Spleen (tissue), 11 donors: ENCODE measurements around the gene VAMP8. TPM values are rescaled to one million over a fixed set of nuclear protein-coding genes. Genes with fewer than 3 reads are reported as not detected.
"Not testable (repeated sequence)": the region's sequence is repeated elsewhere in the genome, so short reads cannot be mapped to it uniquely, and the experiment has no call there.

ENCODE experiments used
- DNase-seq: peaks from one replicate; pipeline ENCODE4 v3.0.0-alpha.2; 2020
- H3K27ac ChIP-seq, 8 donors: fragments of 200-600 bp; sonication (generic) in 7 of 8; 1 replicate in 4 of 8; 2 replicates in 4 of 8; pipeline versions ENCODE4 v1.5.0 to v1.8.0; 2016 to 2021; ENCODE audit warnings: inconsistent platforms in 4 of 8, mild to moderate bottlenecking in 4 of 8, moderate library complexity in 1 of 8
- H3K27me3 ChIP-seq, 7 donors: fragments of 200-600 bp; sonication (generic) in 6 of 7; replicated peaks in 1 of 7; 1 replicate in 4 of 7; 2 replicates in 3 of 7; pipeline versions ENCODE4 v1.5.0 to v1.8.0; 2016 to 2021; ENCODE audit warnings: inconsistent platforms in 3 of 7, mild to moderate bottlenecking in 1 of 7
- H3K36me3 ChIP-seq, 6 donors: fragments of 200-600 bp; sonication (generic) in 5 of 6; 1 replicate in 4 of 6; 2 replicates in 2 of 6; pipeline versions ENCODE4 v1.5.0 to v1.8.0; 2016 to 2021; ENCODE audit warnings: inconsistent platforms in 2 of 6
- H3K4me1 ChIP-seq, 6 donors: fragments of 200-600 bp; sonication (generic) in 5 of 6; 1 replicate in 3 of 6; 2 replicates in 3 of 6; pipeline versions ENCODE4 v1.5.0 to v1.8.0; 2016 to 2021; ENCODE audit warnings: inconsistent platforms in 3 of 6
- H3K4me3 ChIP-seq, 8 donors: fragments of 200-600 bp; sonication (generic) in 7 of 8; 1 replicate in 4 of 8; 2 replicates in 4 of 8; pipeline versions ENCODE4 v1.5.0 to v1.8.0; 2016 to 2021; ENCODE audit warnings: inconsistent platforms in 4 of 8, mild to moderate bottlenecking in 4 of 8, moderate library complexity in 2 of 8
- H3K9me3 ChIP-seq, 8 donors: fragments of 200-600 bp; sonication (generic) in 7 of 8; 1 replicate in 4 of 8; 2 replicates in 4 of 8; pipeline versions ENCODE4 v1.5.0 to v1.8.0; 2016 to 2021; ENCODE audit warnings: inconsistent platforms in 4 of 8
- CTCF ChIP-seq, 11 experiments: fragments of 200-600 bp in 7 of 11; fragments of 450-650 bp in 4 of 11; sonication (generic) in 4 of 11; IDR thresholded peaks in 8 of 11; conservative IDR thresholded peaks in 3 of 11; 1 replicate in 7 of 11; 2 replicates in 4 of 11; pipeline versions ENCODE4 v1.4.0 to v1.8.0; 2016 to 2021; ENCODE audit warnings: antibody characterized with exemption in 11 of 11, inconsistent platforms in 4 of 11, mild to moderate bottlenecking in 1 of 11
- POLR2A ChIP-seq, 3 donors: fragments of 450-650 bp; IDR thresholded peaks; one replicate each; pipeline ENCODE4 v1.5.1; 2017; ENCODE audit warnings: antibody characterized with exemption in 3 of 3, mild to moderate bottlenecking in 1 of 3
- POLR2AphosphoS5 ChIP-seq, 3 donors: sonication (generic); formaldehyde crosslinking; IDR thresholded peaks; one replicate each; pipeline ENCODE4 v1.5.1; 2017; ENCODE audit warnings: antibody characterized with exemption in 3 of 3
- WGBS, 5 donors: extraction: QIAGEN DNeasy Blood & Tissue Kit in 3 of 5; methylation state at CpG; one replicate each; pipeline versions ENCODE4 v1.1.5 to v1.1.7; 2013 to 2018; 5-methylcytosine and 5-hydroxymethylcytosine counted together
- intact Hi-C: fragments of 100-400 bp; cut with DNase I; formaldehyde crosslinking; loops from one replicate; pipeline ENCODE4 v1.15.0; 2023; ENCODE audit warnings: low total_unique reads
- polyA plus RNA-seq, 3 donors: library from polyadenylated mRNA; stranded (reverse); fragments of 200-250 nt; gene quantifications; one replicate each; pipeline ENCODE4 v1.2.1, GENCODE V29; 2013
- total RNA-seq, 7 donors: library from RNA; depleted of rRNA in 3 of 7; stranded (reverse); fragments of >200 nt in 3 of 7; fragmentation: NEBNext Ultra II Directional in 4 of 7; extraction: Animal tissue kit (Norgen Biotek cat#: 25700) in 4 of 7; gene quantifications; one replicate each; pipeline versions ENCODE4 v1.1.0 to v1.2.1, GENCODE V29; 2016 to 2021
- donor health status: healthy with polysubstance abuse.
- donor health status: DM: no; HTN: no; CAD: no; lungs with moderate emphysema.
- donor health status: DM: no; HTN: no; CAD: no.
- donor health status: Bipolar disorder and iron deficiency.
- donor health status: healthy.
- donor health status: DM: no; HTN: no; CAD: no.
- donor health status: DM: yes; HTN: yes; CAD: no.

The VAMP8 gene
- total and polyA plus RNA-seq, 10 donors, result 119 to 401 (median 152) TPM

GRCh38 chr2:85540133-85540648 lies 37.2 kb upstream of the VAMP8 start:
- Histone ChIP-seq H3K4me3 (peak overlapping the region; percentile 78 to 97 (median 88)), H3K4me1 (peaks cover 20 to 71% (median 41%) of the 10 kb centered on the region in 6 donors), H3K9me3 (no peaks in the 10 kb centered on the region), H3K27me3 (no peaks in the 10 kb centered on the region), H3K36me3 (peaks cover 3 to 45% (median 41%) of the 10 kb centered on the region in 6 donors), H3K27ac (peak overlapping the region; percentile 92 to 99 (median 99))
- no peak for DNase-seq
- WGBS, 5 donors, result 6 to 8% (median 7%) methylated on average over 11 of the region's 11 CpGs
- no peak for TF ChIP-seq POLR2AphosphoS5 (IDR thresholded peaks at IDR 0.05)
- no peak for TF ChIP-seq POLR2A (IDR thresholded peaks at IDR 0.05)
- TF ChIP-seq CTCF (IDR thresholded peaks at IDR 0.05 in 8 of 11, conservative IDR thresholded peaks at IDR 0.05 in 3 of 11), result no peak
- intact Hi-C loops, result no loop called here

- H3K9me3 ChIP-seq, result no peaks in the 10 kb centered on the region
- no peak for DNase-seq
- H3K36me3 ChIP-seq, result peaks cover 3 to 56% (median 52%) of the 10 kb centered on the region in 6 donors
- intact Hi-C loops, result no loop called here
- TF ChIP-seq CTCF (IDR thresholded peaks at IDR 0.05 in 8 of 11, conservative IDR thresholded peaks at IDR 0.05 in 3 of 11) (no peak), POLR2A (IDR thresholded peaks at IDR 0.05) (no peak), POLR2AphosphoS5 (IDR thresholded peaks at IDR 0.05) (no peak)
- H3K4me3 ChIP-seq, result peak overlapping the region in 6 of 8 donors; percentile 78 to 97 (median 88)
- H3K27me3 ChIP-seq, result no peaks in the 10 kb centered on the region
- 45 to 60% (median 55%) methylated on average over 4 of the region's 4 CpGs for WGBS, 5 donors
- H3K4me1 ChIP-seq, result peaks cover 20 to 62% (median 40%) of the 10 kb centered on the region in 6 donors
- peak overlapping the region in 3 of 8 donors; percentile 92 to 99 (median 99) for H3K27ac ChIP-seq
These were observed 36.1 kb upstream of the VAMP8 start for GRCh38 chr2:85541262-85541661.

GRCh38 chr2:85541753-85542457 lies 35.5 kb upstream of the VAMP8 start:
- WGBS, 5 donors, result 73 to 85% (median 75%) methylated on average over 5 of the region's 5 CpGs
- intact Hi-C loops, result no loop called here
- H3K4me3 ChIP-seq, result peak overlapping the region in 2 of 8 donors; percentile 78 to 97
- peak overlapping the region in 3 of 8 donors; percentile 18 to 99 (median 92) for H3K27ac ChIP-seq
- no peaks in the 10 kb centered on the region for H3K27me3 ChIP-seq
- DNase-seq, result no peak
- peaks cover 20 to 56% (median 38%) of the 10 kb centered on the region in 6 donors for H3K4me1 ChIP-seq
- H3K9me3 ChIP-seq, result no peaks in the 10 kb centered on the region
- no peak for TF ChIP-seq CTCF (IDR thresholded peaks at IDR 0.05 in 8 of 11, conservative IDR thresholded peaks at IDR 0.05 in 3 of 11)
- TF ChIP-seq POLR2AphosphoS5 (IDR thresholded peaks at IDR 0.05), result no peak
- no peak for TF ChIP-seq POLR2A (IDR thresholded peaks at IDR 0.05)
- peaks cover 3 to 62% (median 54%) of the 10 kb centered on the region in 6 donors for H3K36me3 ChIP-seq

GRCh38 chr2:85542777-85543176 lies 34.6 kb upstream of the VAMP8 start:
- intact Hi-C loops, result no loop called here
- Histone ChIP-seq H3K9me3 (no peaks in the 10 kb centered on the region), H3K27ac (no peak overlapping the region), H3K4me3 (no peak overlapping the region), H3K4me1 (peaks cover 13 to 47% (median 29%) of the 10 kb centered on the region in 6 donors), H3K27me3 (no peaks in the 10 kb centered on the region), H3K36me3 (peaks cover 3 to 71% (median 57%) of the 10 kb centered on the region in 6 donors)
- TF ChIP-seq CTCF (IDR thresholded peaks at IDR 0.05 in 8 of 11, conservative IDR thresholded peaks at IDR 0.05 in 3 of 11) (no peak), POLR2A (IDR thresholded peaks at IDR 0.05) (no peak), POLR2AphosphoS5 (IDR thresholded peaks at IDR 0.05) (no peak)
- WGBS, 5 donors, result 84 to 93% (median 86%) methylated on average over 4 of the region's 4 CpGs
- no peak for DNase-seq

- H3K27me3 ChIP-seq, intact Hi-C loops, H3K4me3 ChIP-seq, H3K27ac ChIP-seq, H3K9me3 ChIP-seq, DNase-seq: not testable (repeated sequence)
- peaks cover 3 to 86% (median 57%) of the 10 kb centered on the region in 6 donors for H3K36me3 ChIP-seq
- WGBS, 5 donors, result 83 to 93% (median 89%) methylated on average over 3 of the region's 3 CpGs
- peaks cover 13 to 44% (median 27%) of the 10 kb centered on the region in 6 donors for H3K4me1 ChIP-seq
These were observed 33.1 kb upstream of the VAMP8 start for GRCh38 chr2:85544254-85544691.
